GM18520 (cell line): Measurements from ENCODE around the gene ANP32A.

Experiments
- ATAC-seq: cut with Tn5 transposase; IDR thresholded peaks from one replicate; pipeline ENCODE4 v1.9.1; 2021; ENCODE audit not compliant: unreplicated experiment

Gene ANP32A

DNA sequence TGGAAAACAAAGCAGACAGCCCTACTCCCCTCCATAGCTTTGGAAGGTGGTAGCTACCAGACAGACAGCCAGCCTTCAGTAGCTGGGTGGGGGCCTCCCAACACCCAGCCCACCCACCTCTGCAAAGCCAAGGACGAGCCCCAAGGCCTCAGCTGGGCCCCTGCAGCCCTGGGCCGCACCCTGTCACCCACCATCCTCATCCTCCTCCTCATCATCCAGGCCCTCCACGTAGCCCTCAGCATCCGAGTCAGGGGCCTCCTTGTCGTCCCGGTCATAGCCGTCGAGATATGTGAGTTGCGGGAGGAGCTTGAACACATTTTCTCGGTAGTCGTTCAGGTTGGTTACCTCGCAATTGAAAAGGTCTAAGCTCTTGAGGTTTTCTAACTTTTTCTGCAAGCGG, 36.5 kb downstream of the ANP32A start:
- ATAC-seq = no peak

DNA sequence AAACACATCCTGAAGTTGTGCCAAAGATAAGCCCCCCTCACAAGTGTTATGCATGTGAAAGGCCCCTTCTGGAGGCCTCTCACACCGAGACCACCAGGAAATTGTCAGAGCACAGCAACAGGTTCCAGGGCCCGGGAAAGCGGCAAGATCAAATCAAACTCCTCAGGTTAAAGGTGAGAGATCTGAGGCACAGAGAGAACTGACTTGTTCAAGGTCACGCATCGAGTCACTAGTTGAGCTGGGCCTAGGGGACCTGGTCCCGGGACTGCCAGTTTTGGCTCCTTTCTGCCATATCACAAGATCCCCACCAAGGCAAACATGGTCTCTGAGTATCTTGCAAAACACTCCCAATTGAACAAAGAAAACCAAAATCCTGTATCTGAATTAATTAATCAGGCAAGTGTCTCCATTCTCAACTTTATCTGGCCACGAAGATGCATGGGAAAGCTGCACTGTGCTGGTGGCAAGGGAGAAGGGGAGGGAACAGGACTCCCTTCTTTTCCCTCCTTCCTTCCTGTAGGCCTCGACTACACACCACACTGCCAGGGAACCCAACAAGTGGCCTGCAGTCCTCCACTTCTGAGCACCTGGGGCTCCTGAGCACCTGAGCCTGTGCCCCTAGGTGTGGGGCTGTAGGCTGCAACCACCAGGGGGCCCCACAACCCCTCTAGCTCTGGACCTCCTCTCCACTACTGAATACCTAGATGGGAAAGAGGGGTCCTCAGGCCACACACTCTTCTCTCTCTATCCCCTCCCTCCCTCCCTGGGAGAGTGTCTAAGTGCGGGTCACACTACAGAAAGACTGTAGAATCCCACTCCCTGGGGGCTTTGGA, 37.3 kb downstream of the ANP32A start:
- no peak for ATAC-seq

DNA sequence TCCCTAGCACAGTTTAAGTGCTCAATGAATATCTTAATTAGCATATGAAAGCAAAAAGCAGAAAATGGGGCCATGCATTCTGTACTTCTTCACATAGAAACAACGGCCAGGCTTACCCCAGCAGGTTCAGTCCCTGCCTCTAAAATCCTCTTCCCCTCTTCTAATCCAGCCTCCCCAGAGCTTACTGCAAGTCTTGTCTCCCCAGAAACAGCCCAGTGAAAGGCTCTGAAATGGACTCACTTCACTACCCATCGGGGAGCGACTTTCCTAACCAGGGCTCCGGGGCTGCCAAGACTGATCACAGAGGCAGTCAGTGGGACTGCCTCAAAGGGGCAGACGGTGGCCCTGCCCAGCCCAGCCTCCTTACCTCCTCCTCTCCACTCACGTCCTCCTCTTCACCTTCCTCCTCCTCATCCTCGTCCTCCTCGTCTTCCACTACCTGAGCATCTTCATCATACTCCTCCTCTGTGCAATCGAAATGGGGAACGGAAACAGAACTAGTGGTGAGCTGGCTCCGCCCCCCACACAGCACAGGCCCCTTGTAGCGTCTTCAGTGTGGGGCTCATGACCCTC, 38.0 kb downstream of the ANP32A start:
- no peak for ATAC-seq

DNA sequence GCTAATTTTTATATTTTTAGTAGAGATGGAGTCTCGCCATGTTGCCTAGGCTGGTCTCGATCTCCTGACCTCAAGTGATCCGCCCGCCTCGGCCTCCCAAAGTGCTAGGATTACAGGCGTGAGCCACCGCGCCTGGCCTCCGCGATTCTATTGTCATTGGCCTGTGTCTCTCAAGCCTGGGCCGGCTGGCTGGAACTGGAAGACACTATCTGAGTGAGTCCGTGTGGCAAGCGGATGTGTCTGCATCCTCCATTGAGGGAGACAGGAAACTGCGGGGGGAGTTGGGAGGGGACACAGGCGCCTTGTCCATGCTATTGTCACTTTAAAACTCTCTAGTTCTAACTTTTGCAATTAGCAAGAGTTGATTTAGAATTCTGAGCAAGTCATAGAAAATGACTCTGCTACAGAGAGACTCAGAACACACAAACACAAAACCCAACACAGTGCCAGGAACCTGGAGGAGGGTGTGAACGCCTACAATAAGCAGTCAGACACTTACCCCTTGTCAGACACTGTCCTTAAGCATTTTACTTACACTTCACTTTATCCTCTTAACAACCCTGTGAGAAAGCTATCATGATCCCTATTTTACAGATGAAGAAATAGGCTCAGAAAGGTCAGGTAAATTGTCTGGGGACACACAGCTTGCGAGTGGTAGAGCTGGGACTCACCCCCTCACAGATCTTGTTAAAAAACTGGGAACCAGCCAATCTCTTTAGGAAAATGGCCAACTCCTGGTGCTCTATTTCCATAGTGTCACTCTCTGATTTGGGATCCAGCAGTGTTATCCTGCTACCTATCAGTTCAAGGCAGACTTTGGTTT, 38.7 kb downstream of the ANP32A start:
- ATAC-seq = no peak

DNA sequence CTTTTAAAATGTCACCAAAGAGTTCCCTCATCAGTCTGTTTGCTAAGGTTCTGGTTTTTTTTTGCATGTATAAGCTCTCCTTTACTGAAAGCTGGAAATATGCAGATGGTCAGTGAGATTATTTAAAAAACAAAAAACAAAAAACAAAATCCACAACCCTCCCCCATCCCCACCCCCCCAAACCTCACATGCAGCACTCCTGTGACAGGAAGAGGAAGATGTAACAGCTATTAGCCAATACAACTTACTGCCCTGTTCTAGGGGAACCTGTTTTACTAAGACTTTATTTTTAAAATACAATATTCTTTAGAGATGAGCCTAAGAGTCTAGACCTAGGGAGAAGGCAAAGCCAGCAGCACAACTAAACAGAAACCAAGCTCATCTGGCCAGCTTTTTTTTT, 39.5 kb downstream of the ANP32A start:
- no peak for ATAC-seq

DNA sequence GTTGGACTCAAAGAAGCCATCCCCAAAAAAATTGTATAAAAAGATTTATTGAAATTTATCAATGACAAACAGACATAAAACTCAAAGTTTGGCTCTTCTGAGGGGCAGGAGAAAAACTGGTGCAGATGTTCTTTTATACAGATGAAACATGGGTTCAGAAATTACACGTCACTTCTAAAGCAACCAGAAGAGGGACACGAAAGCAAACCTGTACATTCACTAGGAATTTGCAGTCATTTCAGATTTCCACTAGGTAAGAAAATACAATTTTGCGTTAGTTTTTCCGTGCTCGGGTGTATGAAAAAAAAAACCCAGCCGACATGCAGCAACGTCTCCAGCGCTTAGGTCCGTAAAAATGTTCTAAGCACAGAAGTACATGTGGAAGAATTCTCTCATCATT, 41.8 kb downstream of the ANP32A start:
- no peak for ATAC-seq

DNA sequence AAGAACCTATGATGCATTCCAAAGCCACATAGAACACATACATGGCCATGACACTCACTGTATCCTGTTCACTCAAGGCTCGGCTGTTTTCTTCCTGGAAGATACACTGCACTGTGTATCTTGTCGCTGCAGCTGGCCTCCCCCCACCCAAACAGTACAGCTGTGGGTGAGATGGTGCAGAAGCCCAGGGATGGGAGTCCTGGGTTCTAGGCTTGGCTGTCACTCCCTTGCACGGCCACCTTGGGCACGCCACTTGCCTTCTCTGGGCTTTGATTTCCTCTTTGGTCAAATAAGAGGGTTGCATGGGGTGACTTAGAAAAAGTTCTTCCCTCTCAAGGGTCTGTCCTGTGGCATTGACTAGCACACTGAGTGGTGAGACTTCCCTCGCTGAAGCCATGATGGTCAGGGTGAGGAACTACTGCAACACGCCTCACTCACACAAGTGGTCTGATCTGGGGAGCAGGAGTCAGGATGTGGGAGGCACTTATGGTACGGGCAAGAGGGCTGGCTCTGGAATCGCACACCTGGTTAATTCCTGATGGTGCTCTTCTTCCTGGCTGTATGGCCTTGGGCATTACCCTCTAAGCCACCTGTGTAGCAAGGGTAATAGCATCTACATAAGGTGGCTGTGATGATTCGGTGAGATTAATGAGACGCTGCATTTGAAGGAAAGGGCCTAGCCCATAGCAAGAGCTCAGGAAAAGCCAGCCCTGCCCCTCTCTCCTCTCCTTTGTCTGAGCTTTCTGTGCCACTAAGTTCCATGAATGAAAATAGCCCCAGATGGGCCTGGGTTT, 44.0 kb downstream of the ANP32A start:
- ATAC-seq = no peak

DNA sequence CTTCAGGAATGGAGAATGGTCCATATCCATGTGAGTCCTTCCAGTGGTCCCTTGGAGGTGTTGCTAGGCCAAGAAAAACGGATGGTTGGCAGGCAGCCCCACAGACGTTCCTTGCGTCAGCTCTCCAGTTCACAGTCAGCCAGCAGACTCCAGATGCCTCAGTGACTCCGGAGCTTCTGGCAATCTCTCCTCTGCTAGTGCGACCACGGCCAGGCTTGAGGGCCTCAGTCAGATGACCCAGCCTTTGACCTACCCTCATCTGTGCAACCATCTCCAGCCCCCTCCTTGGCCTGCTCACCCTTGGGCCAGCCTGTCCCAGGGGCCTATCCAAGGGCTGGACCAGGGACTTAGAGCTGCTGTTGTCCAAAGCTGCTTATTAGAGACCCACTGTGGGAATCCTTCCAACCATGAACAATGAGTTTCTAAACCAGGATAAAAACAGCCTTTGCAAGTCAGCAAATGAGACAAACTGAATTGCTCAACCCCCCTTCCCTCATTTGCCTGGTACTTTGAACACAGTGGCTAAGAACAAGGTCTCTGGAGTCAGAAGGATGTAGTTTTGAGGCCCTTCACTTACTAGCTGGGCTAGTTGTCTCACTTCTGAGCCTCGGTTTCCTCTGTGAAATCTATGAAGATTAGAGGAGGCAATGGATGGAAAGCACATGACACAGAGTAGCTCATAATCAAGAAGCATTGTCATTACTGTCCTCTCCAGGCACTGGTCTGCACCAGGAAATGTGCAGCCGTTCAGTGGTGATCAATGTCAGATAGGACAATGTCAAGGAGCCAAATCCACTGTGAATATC, 44.8 kb downstream of the ANP32A start:
- ATAC-seq = no peak

DNA sequence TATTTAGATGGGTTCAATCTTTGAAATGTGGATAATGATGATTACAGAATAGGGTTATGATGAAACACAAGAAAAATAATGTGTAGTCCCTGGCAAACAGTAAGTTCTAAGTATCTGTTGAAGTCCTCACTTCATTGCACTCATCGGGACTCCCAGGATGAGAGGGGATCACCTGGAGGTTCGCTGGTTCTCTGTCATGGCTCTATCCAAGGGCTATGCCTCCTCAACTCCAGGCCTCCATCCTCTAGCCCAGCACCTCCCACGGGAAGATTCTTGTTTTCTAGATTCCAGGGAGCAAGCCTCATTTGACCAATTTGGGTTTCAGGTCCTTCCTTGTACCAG, 45.5 kb downstream of the ANP32A start:
- ATAC-seq = no peak

DNA sequence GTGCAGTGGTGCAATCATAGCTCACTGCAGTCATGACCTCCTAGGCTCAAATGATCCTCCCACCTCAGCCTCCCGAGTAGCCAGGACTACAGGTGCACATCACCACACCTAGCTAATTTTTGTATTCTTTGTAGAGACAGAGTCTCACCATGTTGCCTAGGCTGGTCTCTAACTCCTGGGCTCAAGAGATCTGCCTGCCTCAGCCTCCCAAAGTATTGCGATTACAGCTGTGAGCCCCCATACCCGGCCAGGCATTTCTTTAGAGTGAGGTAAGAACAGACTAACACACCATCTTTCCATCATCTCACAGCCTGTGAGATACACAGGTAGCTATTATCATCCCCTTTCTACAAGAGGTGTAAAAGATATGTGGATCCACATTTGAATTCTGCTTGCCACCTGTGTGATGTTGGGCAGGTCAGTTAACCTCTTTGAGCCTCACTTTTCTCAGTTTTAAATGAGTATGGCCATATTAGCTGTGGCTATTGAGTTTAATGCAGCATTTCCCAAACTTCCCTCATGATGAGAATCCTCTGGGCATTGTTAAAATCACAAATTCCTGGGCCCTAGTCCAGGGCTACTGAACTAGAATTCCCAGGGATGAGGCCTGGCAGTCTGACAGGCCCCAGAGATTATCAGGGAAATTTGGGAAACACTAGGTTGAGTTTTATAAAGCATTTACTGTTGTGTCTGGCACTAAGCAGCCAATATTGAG, 46.0 kb downstream of the ANP32A start:
- ATAC-seq = no peak

DNA sequence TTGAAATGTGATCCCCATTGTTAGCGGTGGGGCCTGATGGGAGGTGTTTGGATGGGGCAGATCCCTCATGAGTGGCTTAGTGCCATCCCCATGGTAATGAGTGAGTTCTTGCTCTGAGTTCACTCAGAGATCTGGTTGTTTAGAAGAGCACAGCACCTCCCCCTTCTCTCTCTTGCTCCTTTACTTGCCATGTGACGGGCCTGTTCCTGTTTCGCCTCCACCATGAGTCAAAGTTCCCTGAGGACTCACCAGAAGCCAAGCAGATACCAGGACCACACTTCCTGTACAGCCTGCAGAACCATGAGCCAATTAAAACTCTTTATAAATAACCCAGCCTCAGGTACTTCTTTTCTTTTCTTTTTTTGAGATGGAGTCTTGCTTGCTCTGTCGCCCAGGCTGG, 46.6 kb downstream of the ANP32A start:
- ATAC-seq = no peak

DNA sequence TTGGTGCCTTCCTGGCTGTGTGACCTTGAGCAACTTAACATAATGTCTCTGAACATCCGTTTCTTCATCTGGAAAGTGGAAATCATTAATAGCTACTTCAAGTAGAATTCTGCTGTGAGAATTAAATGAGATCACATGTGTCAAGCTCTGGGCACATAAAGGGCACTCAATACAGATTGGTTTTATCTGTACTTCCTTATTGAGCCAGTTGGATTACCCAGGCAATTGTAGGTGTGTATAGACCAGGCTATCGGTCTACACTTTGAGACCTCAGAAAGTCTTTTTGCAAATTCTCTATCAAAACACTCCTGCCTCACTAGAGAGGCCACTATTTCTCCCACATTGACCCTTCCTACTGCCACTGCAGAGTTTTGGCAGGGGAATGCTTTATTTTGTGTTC, 47.7 kb downstream of the ANP32A start:
- no peak for ATAC-seq

DNA sequence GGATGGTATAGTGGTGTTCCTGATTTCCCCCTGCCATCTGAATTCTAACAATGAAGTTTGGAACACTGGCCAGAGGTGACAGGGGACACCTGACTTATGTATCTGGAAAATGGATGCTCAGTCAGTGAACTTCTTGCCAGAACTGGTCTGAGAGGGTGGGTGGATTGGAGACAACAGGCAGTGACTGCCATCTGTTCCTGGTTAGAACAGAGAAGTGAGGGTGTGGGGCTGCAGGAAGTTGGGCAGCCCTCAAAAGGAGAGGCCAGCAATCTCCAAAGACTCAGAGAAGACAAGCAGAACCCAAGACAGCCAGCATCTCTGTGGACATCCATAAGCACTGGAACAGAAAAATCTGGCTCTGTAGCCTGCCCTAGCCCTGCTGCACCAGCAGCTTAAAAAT, 50.5 kb downstream of the ANP32A start:
- ATAC-seq = no peak

DNA sequence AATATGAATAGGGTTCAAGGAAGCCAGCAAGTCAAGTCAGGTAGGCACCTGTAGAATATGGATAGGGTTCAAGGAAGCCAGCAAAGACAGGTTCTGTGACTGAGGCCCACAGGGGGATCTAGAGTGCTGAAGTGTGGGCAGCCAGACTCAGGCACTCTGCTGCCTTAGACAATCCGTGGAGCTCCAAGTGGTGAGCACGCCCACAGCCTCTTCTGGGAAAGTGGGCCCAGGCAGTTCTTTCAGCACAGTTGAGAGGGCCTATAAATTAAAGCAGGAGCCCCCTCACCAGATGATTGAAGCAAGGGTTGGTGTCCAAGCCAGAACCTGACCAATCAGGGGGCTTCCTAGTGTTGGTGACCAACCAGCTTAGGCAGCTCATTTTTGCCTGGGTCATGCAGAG, 51.0 kb downstream of the ANP32A start:
- no peak for ATAC-seq

DNA sequence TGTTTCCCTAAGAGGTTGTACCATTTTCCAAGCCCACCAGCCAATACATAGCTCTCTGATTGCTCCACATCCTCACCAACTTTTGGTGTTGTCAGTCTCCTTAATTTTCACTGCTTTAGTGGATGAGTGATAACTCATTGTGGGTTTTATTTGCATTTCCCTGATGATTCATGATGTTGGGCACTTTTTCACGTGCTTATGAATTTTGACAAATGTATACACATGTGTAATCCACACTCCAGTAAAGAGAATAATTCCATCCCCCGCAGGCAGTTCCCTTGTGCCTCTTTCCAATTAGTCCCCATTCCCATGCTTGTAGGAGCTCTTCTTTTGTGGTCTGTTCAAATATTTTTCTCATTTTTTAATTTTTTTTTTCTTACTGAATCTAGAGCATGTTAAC, 52.4 kb downstream of the ANP32A start:
- no peak for ATAC-seq

DNA sequence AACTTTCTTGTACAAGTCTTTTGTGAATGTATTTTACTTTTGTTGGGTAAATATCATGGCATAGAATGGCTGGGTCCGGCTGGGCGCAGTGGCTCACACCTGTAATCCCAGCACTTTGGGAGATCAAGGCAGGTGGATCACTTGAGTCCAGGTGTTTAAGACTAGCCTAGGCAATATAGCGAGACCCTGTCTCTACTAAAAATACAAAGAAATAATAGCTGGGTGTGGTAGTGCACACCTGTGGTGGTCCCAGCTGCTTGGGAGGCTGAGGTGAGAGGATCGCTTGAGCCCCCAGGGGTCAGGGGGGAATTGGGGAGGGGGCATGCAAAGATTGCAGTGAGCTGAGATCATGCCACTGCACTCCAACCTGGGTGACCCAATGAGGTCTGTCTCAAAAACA, 52.9 kb downstream of the ANP32A start:
- no peak for ATAC-seq

DNA sequence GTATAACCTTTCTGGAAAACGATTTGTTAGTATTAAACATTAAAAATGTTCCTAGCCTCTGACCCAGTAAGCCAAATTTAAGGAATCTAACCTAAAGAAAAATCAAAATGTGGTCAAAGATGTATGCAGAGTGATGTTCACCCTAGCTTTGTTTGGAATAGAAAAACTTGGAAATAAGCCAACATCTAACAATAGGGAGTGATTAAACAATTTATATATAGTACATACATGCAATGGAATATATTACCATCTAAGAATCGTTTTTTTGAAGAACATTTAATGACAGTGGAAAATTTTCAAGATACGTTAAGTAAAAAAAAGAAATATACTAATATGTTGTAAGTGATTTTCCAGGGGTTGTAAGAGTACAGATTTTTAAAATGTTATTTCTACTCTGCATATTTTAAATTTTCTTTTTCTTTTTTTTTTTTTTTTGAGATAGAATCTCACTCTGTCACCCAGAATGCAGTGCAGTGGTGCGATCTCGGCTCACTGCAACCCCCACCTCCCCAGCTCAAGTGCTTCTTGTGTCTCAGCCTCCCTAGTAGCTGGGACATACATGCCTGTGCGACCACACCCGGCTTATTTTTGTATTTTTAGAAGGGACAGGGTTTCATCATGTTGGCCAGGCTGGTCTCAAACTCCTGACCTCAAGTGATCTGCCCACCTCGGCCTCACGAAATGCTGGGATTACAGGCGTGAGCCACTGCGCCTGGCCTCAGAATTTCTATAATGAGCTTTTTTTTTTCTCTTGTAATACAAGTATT, 54.9 kb downstream of the ANP32A start:
- no peak for ATAC-seq

DNA sequence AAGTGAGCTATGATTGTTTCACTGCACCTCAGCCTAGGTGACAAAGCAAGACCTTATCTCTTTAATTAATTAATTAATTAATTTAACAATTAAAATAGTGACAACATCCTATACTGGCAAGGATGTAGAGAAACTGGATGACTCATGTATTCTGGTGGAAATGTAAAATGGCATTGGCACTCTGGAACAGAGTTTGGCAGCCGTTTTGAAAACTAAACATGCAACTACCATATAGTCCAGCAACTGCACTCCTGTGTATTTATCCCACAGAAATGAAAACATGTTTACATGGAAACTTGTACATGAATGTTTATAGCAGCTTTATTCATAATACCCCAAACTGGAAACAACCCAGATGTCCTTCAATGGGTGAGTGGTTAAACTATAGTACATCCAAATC, 56.6 kb downstream of the ANP32A start:
- ATAC-seq = no peak

DNA sequence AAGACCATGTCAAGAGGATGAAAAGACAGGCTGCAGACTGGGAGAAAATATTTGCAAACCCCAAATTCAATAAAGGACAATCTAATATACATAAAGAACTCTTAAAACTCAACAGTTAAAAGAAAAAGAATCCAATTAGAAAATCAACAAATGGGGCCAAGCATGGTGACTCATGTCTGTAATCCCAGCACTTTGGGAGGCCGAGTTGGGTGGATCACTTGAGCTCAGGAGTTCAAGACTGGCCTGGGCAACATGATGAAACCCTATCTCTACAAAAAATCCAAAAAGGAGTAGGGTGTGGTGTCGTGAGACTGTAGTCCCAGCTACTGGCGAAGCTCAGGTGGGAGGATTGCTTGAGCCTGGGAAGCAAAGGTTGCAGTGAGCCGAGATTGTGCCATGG, 57.6 kb downstream of the ANP32A start:
- ATAC-seq = no peak
